ENCODE results near the gene IER5. TPM values are rescaled to one million over a fixed set of nuclear protein-coding genes. Genes with fewer than 3 reads are reported as not detected.

The IER5 gene
- total RNA-seq, 1 donor from 2014 or later: 156 TPM

DNA sequence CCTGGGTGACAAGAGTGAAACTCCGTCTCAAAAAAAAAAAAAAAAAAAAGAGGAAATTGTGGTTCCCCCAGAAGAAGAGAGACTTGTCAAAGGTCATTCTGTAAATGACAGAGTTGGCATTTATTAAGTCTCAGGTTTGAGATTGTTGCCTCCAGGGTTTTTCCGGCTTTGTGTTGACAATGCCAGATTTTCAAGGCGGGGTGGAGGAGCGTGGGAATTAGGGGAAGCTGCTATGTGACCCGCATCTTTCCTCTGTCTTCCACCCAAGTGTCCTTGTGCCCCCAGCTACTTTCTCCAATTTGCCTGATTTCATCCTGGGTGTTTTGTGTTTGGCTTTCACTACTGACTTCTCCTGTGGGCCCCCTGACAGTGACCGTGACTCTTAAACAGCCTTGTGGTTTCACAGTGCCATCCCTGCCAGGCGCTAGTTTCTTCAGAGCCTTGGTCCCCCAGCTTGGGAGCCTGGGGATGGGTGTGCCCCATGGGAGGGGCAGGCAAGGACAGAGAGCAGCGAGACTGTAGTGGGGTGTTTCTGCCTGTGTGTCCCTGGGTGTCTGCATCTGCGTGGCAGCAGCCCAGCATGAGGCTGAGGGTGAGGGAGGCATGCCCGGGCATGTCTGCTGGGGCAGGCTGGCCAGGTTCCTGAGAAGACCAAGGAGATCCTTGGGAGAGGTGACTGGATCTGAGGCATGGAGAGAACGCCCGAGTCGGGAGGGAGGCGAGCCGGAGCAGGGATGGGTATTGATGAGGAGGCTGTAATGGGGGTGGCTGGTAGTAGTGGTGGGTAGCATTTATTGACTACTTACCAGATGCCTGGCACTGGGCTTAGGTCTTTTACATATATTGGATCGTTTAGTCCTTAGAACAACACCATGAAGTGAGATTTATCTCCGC lies 46.3 kb downstream of the IER5 start:
- peak; percentile 63 for DNase-seq
- Mint-ChIP-seq H3K4me1 (peaks cover 94% of the 10 kb centered on the region), H3K27ac (peak overlapping the region; percentile 99), H3K4me3 (peak overlapping the region; percentile 84), H3K9me3 (no peaks in the 10 kb centered on the region), H3K36me3 (ENCODE audit: low read depth) (no peaks in the 10 kb centered on the region), H3K27me3 (no peaks in the 10 kb centered on the region)
- POLR2A ChIA-PET: interaction anchor here (0.7 to 33.3 kb wide), 10 partner anchors 8 to 113 kb away, joined by 3 to 1783 read pairs (median 9); partner anchors contain the start of genes IER5 and MR1
- CTCF ChIA-PET: interaction anchor here (1.0 to 4.0 kb wide), 6 partner anchors 24 to 51 kb away, joined by 3 to 35 read pairs (median 10); no protein-coding TSS in a partner anchor
- TF ChIP-seq, protein P1, sequence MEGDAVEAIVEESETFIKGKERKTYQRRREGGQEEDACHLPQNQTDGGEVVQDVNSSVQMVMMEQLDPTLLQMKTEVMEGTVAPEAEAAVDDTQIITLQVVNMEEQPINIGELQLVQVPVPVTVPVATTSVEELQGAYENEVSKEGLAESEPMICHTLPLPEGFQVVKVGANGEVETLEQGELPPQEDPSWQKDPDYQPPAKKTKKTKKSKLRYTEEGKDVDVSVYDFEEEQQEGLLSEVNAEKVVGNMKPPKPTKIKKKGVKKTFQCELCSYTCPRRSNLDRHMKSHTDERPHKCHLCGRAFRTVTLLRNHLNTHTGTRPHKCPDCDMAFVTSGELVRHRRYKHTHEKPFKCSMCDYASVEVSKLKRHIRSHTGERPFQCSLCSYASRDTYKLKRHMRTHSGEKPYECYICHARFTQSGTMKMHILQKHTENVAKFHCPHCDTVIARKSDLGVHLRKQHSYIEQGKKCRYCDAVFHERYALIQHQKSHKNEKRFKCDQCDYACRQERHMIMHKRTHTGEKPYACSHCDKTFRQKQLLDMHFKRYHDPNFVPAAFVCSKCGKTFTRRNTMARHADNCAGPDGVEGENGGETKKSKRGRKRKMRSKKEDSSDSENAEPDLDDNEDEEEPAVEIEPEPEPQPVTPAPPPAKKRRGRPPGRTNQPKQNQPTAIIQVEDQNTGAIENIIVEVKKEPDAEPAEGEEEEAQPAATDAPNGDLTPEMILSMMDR (IDR thresholded peaks at IDR 0.05): no peak
- intact Hi-C loops (cut with micrococcal nuclease): loop anchor here (1.0 to 10.0 kb wide), 5 partner anchors 30 to 1180 kb away; partner anchors contain the start of genes CEP350, IER5 and STX6
- ATAC-seq (ENCODE audit: low read depth): peak; percentile 49

DNA sequence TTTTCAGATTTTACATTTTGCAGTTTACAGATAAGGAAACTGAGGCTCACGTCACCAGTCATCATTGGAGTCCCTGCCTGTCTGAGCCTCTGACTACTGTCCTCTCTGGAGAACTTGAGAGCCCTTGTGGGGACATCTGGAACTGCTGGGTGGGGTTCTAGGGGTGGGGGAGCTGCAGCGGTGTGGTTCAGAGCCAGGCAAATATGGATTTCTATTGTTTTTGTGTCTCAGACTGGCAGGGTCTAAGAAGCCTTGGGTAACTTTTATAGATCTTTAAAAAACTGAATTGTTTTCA lies 46.9 kb downstream of the IER5 start:
- intact Hi-C loops (cut with micrococcal nuclease): loop anchor here (1.0 to 10.0 kb wide), 3 partner anchors 31 to 1181 kb away; partner anchors contain the start of gene CEP350
- TF ChIP-seq, protein P1 (IDR thresholded peaks at IDR 0.05): no peak
- Mint-ChIP-seq H3K9me3 (no peaks in the 10 kb centered on the region), H3K36me3 (ENCODE audit: low read depth) (no peaks in the 10 kb centered on the region), H3K4me3 (peak overlapping the region; percentile 84), H3K27ac (peak overlapping the region; percentile 99), H3K4me1 (peaks cover 94% of the 10 kb centered on the region), H3K27me3 (no peaks in the 10 kb centered on the region)
- CTCF ChIA-PET: interaction anchor here (0.8 to 4.0 kb wide), 10 partner anchors 8 to 96 kb away, joined by 3 to 35 read pairs (median 5); no protein-coding TSS in a partner anchor
- POLR2A ChIA-PET: interaction anchor here (0.6 to 33.3 kb wide), 11 partner anchors 8 to 113 kb away, joined by 3 to 1783 read pairs (median 5); partner anchors contain the start of genes IER5 and MR1
- DNase-seq (no peak), ATAC-seq (ENCODE audit: low read depth) (peak; percentile 16)

DNA sequence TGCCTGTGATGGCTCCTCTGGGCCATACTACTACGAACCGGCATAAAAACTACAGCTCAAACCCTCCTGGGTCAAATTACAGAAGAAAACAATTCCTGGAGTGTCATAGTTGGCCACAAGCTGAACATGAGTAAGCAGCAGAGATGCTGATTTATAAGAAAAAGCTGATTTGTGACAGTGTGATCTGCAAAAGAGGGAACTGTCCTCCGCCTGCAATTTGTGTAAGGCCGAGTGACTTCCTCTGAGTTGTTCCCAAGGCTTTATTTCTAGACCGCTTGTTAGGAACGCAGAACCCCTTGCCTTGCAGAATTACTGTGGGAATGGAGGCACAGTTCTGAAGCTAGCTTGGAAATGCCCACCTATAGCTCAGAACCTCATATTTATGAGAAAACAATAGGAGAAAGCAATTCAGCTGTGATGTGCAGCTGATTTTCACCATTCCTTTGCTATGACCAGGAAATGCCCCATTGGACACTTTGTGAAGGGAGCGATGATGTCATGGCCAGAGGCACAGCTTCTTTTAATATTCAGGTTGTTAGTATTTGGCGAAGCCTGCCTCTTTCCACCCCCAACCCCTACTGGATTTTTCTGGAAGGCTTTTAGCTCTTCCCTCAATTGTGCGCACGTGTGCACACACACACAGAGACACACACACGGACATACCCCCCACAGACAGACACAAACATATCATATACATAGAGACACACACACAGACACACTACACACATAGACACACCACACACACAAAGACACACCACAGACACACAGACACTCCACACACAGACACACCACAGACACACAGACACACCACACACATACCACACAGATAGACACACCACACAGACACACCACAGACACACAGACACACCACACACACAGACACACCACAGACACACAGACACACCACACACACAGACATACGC lies 47.6 kb downstream of the IER5 start:
- ChIA-PET CTCF (interaction anchor here (0.8 to 4.0 kb wide), 10 partner anchors 9 to 97 kb away, joined by 3 to 35 read pairs (median 5); no protein-coding TSS in a partner anchor), POLR2A (interaction anchor here (0.6 to 33.3 kb wide), 11 partner anchors 7 to 114 kb away, joined by 3 to 1783 read pairs (median 4); partner anchors contain the start of gene IER5)
- DNase-seq (no peak), ATAC-seq (ENCODE audit: low read depth) (no peak)
- TF ChIP-seq, protein P1 (IDR thresholded peaks at IDR 0.05): no peak
- Mint-ChIP-seq H3K4me3 (peak overlapping the region; percentile 84), H3K27me3 (no peaks in the 10 kb centered on the region), H3K9me3 (no peaks in the 10 kb centered on the region), H3K36me3 (ENCODE audit: low read depth) (no peaks in the 10 kb centered on the region), H3K27ac (peak overlapping the region; percentile 99), H3K4me1 (peaks cover 94% of the 10 kb centered on the region)
- intact Hi-C loops (cut with micrococcal nuclease): loop anchor here (1.0 to 10.0 kb wide), 3 partner anchors 32 to 1181 kb away; partner anchors contain the start of gene CEP350

DNA sequence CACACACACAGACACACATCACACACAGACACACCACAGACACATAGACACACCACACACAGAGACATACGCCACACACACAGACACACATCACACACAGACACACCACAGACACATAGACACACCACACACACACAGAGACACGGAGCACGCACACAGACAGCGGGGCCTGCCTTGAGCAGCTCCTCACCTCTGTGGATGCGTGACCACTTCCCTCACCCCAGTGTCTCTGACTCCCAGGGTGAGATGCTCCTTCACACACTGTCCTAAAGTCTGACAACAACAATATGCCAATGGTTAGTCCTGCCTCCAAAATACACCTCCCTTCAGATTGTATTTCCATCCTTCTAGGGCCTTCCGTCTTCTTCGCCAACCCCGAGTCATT lies 48.2 kb downstream of the IER5 start:
- TF ChIP-seq, protein P1 (IDR thresholded peaks at IDR 0.05): no peak
- DNase-seq (no peak), ATAC-seq (ENCODE audit: low read depth) (no peak)
- H3K27me3 Mint-ChIP-seq: no peaks in the 10 kb centered on the region
- POLR2A ChIA-PET: interaction anchor here (33.3 kb wide), 1 partner anchor 35 kb away, joined by 1783 read pairs; the partner anchor contains the start of gene IER5
- peak overlapping the region; percentile 99 for H3K27ac Mint-ChIP-seq
- H3K9me3 Mint-ChIP-seq: no peaks in the 10 kb centered on the region
- CTCF ChIA-PET: interaction anchor here (1.1 to 4.0 kb wide), 7 partner anchors 32 to 99 kb away, joined by 3 to 35 read pairs (median 9); no protein-coding TSS in a partner anchor
- intact Hi-C loops (cut with micrococcal nuclease): loop anchor here (10.0 kb wide), 1 partner anchor 1182 kb away; the partner anchor contains the start of gene CEP350
- no peaks in the 10 kb centered on the region for H3K36me3 Mint-ChIP-seq (ENCODE audit: low read depth)
- peak overlapping the region; percentile 36 for H3K4me3 Mint-ChIP-seq
- H3K4me1 Mint-ChIP-seq: peaks cover 94% of the 10 kb centered on the region
